Measurements from ENCODE around the gene PATJ.
"Not testable (repeated sequence)": the region's sequence is repeated elsewhere in the genome, so short reads cannot be mapped to it uniquely, and the experiment has no call there.

The PATJ gene

GRCh38 chr1:62213075-62213914, 471.0 kb downstream of the PATJ start:
- no peak for DNase-seq (ENCODE audit: low spot score)

GRCh38 chr1:62218604-62219003, 476.3 kb downstream of the PATJ start:
- no peak for DNase-seq (ENCODE audit: low spot score)

DNA sequence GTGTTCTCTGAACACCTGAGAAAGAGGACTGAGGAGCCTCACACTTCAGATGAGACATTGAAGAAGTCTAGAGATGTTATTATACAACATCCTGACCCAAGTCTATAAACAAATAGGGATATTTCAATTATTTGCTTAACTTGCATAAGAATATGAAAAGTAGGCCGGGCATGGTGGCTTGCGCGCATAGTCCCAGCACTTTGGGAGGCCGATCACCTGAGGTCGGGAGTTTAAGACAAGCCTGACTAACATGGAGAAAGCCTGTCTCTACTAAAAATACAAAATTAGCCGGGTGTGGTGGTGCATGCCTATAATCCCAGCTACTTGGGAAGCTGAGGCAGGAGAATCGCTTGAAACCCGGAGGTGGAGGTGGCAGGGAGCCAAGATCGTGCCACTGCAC, 478.2 kb downstream of the PATJ start:
- DNase-seq (ENCODE audit: low spot score): not testable (repeated sequence)

- no peak for DNase-seq (ENCODE audit: low spot score)
Observed at GRCh38 chr1:62221171-62221570, 478.9 kb downstream of the PATJ start.

GRCh38 chr1:62222321-62222720, 480.0 kb downstream of the PATJ start:
- no peak for DNase-seq (ENCODE audit: low spot score)

DNA sequence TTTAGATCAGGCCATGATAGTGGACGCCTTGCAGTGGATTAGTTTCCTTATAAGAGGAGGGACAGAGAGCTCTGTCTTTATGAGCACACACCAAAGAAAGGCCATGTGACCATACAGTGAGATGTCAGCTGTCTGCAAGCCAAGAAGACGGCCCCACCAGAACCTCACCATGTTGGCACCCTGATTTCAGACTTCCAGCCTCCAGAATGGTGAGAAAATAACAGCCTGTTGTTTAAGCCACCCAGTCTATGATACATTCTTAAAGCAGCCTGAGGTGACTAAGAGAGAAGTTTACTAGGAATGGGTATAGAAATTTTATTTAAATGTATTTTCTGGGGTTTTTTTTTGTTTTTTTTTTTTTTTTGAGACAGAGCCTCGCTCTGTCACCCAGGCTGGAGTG, 481.9 kb downstream of the PATJ start:
- no peak for DNase-seq (ENCODE audit: low spot score)

DNA sequence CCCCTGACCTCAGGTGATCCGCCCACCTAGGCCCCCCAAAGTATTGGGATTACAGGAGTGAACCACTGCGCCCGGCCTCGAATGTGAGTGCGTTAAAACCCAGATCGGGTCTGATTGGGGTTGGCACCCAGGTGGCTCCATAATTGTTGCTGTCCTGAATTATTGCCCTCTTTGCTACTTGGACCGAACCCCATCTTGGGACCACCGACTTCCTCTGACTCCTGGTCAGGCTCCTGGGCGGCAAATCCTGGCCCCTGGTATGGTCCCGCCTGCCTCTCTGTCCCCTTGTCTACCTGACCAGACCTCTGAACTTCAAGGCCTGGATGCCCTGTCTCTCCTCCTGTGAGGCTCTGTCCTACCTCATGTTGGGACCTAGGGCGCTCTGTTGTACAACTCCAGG, 485.2 kb downstream of the PATJ start:
- no peak for DNase-seq (ENCODE audit: low spot score)
